Measurements from ENCODE around the gene PTX3.

Gene PTX3

DNA sequence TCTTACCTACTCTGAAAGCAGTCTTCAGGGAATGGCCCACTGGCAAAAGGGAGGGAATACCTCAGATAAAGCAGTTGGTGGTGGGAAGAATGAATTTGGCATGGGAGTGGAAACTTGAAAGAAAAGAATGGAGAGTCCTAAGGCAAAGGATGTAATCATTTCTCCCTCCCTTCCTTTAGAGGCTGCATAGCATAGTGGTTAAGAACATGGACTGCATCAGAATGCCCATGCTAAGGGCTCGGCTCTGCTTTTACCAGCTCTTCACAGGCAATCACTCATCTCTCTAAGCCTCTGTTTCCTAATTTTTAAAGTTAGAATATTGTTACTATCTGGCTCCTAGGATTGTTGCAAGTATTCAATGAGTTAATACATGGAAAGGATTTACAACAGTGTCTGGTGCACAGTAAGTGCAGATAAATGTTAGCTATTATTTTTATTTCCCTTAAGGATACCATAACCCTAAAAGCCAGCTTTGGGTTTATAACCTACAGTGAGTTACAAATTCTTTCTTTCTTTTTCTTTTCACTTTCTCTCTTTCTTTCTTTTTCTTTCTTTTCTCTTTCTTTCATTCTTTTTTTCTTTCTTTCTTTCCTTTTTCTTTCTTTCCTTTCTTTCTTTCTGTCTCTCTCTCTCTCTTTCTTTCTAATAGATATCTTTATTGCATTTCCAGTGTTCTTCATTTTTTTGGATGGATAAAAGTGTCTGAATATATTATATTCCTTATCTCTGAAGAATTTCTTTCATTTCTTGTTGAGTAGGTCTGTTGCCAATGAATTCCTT, 43.0 kb downstream of the PTX3 start:
- no peak for DNase-seq

DNA sequence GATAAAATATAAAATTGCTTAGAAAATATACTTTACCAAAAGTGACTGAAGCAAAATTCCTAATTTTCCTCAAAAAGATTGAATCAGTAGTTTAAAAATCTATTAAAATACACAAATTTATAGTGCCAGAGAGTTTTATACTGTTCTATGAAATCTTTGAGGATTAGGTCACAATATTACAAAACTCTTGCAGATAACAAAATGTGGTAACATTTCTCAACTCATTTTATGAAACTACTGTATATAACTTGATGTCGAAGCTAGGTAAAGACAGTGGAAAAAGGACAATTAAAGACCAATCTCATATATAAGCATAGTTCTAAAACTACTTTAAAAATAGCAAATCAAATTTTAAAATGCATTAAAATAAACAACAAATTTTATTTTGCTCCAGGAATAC, 50.7 kb downstream of the PTX3 start:
- DNase-seq: no peak

DNA sequence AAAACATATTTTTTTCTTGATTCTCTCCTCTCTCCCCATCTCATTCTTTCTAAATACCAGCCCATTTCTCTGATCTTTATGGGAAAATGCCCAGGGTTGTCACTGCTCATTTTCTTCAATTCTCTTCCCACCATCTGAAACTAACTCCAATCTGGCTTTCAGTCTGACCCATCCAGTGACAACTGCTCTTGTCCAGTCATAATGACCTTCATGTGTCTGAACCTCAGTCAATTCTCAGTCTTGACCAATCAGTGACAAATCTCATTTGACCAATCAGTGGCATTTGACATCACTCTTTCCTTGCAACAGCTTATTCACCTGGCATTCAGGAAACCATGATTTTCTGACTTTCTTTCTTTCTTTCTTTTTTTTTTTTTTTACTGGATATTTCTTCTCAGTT, 51.5 kb downstream of the PTX3 start:
- no peak for DNase-seq

DNA sequence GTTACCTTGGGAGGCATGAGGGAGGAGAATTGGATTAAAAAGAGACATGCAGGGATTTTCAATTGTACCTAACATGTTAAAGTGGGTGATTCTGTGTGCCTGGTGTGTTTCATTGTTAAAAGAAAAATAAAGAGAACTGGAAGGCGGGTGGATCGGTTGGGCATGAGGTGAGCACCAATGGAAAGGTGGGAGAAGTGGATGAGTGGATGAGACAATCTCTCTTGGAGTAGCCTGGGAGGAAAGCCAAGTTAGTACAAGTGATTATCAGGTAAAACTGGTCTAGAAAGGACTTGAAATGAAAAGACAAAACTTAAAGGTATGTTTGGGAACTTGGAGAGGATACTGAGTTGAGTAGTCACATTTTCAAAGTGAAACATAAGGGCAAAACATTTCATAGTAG, 54.5 kb downstream of the PTX3 start:
- no peak for DNase-seq
